GM18909 (cell line): ENCODE measurements around the gene ZNF101.

ENCODE experiments used
- ATAC-seq: cut with Tn5 transposase; IDR thresholded peaks from one replicate; pipeline ENCODE4 v1.9.1; 2021; ENCODE audit warnings: mild to moderate bottlenecking; ENCODE audit not compliant: unreplicated experiment, poor library complexity

Gene ZNF101

DNA sequence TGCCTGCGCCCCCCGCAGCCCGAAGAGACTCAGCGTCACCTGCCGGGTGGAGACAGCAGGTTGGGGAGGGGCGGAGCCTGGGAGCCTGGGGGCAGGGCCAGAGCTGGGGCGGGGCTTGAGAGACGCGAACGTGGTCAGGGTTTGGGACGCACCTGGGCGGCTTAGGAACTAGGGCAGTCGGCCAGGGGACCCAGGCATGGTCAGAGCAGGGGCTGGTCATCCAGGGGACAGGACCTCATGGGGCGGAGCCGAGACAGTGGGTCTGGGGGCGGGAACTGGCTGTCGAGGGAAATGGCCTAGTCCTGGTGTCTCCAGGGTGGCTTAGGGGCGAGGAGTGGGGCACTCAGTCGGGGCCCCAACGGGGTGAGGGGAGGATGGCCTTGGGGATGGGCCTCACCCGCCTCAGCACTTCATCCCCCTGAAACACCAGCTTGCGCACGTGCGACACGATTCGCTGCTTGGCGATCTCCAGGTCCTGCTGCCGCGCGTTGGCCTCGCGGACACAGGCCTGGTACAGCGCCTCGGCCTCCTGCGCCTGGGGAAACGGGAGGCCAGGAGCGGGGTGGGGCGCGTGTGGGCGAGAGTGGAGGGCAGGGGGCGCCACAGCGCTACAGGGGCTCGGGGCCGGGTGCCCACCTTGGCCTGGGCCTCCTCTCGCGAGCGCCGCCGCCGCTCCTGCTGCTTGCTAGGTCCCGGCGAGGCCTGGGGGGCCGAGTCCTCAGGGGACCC is 31.0 kb upstream of the ZNF101 start:
- ATAC-seq: no peak

DNA sequence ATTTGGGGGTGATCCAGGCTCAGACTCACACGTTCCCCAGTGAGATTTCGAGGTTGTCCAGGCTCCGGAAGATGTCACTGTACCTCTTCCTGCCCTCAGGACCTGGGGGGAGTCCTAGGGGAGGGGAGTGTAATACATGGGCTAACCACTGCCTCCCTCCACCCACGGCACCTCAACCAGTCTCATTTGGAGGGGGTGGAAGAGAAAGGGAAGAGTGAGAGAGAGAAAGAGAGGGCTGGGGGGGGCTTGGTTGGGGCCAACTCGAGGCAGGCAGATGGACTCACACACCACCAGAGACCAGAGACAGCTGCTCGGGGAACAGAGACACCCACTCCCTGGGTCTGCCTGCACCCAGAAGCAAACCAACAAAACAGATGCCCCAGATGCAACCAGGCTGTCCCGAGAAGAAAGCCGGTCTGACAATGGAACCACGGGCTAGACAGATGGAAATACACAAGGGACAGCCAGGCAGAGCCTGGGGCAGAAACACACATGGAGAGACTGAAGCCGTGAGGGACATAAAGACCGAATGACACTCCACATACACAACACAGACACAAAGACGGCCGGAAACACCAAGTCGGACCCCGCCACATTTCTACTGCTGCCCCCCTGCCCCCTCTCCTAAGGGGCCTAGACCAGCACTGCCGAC is 26.0 kb upstream of the ZNF101 start:
- ATAC-seq: peak; percentile 14

DNA sequence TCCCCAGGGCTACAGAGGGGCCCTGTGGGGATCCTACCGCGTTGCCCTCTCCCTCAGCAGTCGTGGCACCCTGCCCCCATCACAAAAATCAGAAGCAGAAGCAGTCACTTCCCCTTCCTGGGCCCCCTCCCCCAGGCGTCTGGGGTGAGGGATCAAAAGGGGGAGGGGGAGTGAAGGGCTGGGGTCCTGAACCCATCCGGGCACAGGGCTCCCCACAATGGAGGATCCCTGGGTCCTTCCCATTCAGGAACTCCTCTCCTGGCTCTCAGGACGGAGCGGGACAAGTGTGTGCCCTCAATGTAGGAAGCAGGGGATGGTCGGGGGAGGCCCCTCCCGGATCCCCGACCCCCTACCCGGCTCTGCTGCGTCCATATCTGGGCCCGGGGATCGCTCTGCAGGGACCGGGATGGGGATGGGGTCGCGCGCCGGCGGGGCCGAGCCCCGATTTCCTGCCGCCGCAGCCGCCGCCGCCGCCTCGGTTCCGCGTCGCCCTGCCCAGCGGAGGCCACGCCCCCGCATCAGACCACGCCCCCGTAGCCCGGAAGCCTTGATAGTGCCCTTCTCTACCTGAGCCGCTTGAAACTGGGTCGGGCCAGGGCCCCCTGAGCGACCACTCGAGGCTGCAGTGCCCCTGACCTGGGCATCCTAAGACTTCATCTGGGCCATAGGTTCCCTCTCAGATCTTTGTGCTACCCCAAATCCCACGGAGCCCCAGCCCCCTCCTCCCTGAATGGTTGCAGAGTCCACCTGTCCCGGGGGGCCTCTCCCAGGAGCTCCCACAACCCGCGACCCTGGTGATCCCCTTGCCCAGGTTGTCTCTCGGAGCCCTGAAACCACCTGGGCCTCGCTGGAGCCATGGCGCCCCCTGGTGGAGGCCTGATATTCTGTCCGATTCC is 25.2 kb upstream of the ZNF101 start, which contains the start of gene GMIP:
GMIP (minus strand) TSS at position 500 of the 896 bp plus-strand sequence; CDS start at position 372, 128 bp downstream.
- peak; percentile 74 for ATAC-seq

DNA sequence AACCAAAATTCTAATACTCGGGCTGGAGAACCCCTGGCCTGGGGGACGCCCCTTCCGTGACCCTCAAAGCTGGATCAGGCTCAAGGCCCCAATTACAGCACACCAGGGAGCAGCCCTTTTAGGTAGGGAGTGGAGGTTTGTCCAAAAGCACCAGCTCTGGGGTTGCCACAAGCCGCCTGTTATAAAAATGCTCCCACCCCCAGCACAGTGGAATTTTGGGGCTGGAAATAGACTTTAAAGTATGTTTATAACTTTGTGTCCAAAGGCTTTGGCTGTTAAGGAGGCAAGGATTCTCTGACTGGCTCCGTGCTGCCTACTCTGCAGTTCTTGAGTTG is 24.6 kb upstream of the ZNF101 start:
- no peak for ATAC-seq

DNA sequence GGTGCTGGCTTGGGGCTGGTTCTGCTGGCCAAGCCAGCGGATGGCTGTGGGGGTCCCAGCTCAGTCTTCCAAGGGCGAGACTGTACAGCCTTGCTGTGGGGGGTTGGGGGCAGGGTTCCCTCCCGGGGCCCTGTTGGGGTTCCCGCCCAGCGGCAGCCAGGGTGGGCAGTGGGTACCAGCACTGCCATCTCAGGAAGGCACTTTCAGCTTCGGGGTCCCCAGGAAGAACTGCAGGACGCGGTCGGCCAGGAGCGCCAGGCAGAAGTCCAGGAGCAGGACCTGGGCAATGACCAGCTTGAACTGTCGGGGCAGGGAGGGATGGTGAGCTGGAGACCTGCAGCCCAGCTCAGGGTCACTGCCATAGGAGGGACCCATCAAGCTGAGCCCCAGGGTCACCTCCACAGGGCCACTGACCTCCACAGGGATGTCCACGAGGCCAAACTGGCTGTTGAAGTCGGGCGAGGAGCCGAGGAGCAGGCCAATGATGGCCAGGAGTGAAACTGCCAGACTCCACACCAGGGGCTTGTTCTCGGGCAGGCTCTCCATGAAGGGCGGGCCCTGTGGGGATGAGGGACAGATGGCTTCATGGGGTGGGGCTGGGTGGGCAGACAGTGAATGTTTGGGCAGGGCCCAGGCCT is 23.3 kb upstream of the ZNF101 start:
- no peak for ATAC-seq

DNA sequence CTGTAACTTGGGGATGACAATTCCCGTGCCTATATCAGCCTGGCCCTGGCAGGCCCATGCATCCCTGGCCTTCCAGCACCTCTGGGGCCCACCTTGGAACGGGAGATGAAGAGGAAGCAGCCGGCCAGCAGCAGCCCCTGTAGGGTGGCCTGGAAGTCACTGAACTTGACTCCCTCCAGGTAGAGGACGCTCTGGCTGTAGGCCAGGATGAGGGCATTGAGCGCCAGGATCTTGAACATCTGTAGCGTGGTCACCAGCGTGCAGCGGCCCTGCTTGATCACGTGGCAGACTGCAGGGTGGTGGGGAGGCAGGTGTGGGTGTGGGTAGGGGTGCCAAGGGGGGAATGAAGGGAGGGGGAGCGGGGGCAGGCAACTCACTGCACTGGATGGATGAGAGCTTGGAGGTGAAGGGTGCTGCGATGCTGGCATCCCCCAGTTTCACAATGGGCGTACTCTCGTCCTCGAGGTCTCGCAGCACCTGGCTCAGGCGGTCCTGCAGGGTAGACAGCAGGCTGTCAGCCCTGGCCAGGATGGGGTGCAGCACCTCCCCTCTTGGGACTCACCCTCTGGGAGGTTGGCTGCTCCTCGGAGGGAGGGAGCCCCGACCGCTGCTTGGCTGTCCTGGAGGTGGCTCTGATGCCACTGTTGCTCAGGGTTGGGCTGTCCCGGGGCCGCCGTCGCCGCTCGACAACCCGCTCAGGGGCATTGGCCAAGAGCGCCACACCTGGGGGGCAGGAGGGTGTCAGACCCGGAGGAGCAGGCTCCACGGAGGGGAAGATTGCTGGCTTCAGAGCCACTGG is 21.4 kb upstream of the ZNF101 start:
- ATAC-seq: no peak

DNA sequence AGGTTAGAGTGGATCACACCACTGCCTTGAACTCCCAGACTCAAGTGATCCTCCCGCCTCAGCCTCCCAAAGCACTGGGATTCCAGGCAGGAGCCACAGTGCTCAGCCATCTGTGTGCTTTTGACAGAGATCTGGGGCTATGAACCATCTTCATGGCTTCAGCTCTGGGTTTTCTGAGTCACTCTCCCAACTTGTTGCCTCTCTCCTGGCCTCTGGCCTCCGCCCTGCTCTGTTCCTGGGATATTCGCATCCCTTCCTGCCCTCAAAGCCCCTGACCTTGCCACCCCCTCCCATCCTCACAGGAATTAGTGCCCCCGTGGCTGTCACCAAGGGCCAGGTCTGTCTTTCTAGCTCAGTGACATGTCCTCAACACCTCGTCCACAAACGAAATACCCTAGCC is 19.5 kb upstream of the ZNF101 start:
- no peak for ATAC-seq

DNA sequence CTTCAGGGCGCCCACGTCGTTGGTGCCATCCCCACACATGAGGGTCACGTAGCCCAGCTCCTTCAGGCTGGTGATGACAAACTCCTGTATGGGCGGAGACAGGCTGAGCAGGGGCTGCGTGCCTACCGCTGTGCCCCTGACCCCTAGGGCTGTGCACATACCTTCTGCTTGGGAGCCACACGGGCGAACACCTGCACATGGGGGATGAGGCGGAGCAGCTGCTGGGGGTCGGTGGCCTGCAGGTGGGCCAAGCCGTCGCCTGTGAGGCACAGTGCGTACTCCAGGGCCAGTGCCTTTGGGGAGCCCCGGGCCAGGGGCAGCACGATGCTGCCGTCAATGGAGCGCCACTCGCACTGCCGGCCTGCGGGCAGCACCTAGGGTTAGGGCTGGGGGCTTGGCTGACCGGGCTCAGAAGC is 19.1 kb upstream of the ZNF101 start:
- no peak for ATAC-seq

DNA sequence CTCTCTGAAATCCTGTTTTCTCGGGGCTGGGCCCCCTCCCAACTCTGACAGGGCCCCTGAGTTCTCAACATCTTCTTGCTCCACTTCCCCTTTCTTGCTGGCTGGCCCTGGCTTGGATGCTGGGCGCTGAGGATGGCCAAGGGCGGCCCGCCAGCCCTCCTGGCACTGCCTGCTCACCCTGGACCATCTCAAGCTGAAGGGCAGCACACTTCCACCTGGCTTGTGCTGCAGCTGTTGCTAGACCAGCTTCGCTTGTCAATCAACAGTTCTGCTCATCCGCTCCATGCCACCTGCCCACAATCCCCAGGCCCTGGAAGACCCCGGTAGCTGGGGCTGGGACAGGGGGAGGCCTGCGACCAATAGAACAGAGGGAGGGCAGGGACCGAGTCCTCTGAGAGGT is 18.3 kb upstream of the ZNF101 start:
- no peak for ATAC-seq

DNA sequence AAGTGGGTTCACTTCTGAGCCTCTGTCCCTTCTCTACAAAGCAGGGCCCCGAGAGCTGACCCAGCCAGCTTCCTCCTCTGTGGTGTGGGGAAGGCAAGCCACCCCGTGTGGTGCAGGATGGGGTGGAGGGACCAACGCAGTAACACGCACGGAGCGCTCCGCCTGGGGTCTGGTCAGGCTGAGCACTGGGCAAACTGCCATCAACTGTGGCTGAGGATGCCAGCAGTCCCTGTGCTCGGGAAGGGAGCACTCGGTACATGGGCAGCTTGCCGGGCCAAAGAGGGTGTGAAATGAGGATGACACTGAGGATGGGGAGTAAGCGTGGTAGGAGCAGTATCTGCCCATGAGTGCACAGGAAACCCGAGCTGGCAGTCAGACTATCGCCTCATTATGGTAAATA is 17.6 kb upstream of the ZNF101 start:
- no peak for ATAC-seq

DNA sequence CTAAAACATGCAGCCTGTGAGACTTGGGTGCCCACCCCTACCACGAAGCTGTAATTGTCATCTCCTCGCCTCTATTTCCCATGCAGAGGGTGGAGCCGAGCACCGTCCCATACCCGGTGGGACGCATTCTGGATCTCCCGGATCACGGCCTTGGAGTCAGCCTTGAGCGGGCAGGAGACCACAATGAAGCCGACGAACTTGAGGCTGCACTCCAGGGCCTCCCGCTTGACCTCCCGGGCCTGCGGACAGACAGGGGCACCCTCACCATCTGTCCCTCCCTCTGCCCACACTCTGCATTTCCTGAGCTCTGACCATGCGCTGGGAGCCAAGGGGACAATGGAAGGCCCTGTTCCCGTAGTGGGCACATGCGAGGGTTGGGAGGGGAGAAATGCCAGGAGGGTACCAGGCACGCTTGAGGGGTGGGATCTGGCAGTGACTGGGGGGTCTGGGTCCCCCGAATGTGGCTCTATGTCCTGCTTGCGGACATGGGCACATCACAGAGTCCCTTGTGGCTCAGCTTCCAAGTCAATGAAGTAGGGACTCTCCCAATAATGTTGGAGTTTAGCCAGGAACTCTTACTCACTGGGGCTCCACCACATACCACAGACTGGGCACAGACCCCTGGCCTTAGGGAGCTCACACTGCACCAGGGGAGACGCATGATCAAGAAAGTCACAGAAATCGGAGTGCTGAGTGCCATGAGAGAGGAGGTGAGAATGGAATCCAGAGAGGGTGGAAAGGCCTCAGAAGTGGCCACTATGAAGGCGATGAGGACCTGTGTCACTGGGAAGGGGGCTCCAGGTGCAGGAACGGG is 15.9 kb upstream of the ZNF101 start:
- no peak for ATAC-seq

DNA sequence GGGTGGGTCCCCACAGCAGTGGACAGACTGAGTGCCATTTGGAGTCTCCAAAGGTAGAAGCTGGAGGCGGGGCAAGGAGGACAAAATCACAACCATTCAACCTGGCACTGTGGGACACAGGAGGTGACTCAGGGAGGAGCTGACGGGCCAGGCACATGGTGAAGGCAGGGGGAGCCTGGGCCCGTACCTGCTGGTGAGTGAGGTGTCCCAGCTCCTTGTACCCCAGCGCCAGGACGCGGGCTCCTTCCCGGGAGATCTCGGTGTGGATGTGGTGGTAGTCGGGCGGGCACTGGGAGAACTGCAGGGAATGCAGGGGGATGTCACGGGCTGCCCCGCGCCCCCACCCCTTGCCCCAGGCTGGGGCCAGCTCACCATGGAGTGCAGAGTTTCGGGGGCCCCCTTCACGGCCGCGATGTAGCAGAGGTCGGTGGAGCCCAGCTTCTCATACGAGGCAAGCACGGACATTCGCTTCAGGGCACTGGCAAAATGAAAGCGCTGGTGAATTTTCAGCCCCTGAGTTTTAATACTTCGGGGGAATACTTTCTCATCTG is 15.0 kb upstream of the ZNF101 start:
- no peak for ATAC-seq

DNA sequence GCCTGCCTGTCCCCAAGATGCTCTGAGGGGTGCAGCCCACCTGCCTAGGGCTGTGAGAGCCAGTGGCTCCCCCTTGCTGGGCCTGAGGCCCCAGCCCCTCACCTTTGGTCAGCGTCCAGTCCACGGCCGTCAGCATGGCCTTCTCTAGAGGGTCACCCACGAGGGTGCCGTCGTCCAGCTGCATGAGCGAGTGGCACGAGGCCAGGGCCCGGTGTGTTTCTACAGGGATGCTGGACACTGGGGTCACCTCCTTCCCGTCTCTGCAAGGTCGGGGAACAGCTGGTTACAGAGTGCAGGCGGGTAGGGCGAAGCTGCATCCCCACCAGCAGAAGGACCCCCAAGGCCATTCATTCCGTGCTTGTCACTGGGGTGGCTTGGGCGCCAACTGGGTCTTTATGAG is 14.2 kb upstream of the ZNF101 start:
- no peak for ATAC-seq

DNA sequence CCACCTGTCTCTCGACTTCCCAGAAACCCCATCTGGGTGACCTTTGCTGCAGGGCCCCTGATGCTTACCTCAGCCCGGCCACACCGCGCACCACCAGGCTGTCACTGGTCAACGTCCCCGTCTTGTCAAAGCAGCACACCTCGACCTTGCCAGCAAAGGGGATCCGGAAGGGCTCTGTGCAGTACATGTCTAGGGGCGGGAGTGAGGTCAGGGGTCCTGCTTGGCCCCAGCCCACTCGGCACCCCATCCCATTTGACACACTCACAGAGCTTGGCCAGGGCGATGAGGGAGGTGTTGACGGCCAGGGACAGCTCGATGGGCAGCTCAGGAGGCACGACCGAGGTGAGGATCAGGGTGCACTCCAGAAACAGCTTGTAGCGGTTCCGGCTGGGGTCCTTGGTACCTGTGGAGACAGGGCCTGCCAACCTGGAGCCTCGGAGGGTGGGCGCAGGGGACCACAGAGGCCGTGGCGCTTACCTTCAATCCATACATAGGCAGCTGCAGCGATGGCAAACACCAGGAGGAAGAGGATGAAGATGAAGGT is 13.5 kb upstream of the ZNF101 start:
- no peak for ATAC-seq

DNA sequence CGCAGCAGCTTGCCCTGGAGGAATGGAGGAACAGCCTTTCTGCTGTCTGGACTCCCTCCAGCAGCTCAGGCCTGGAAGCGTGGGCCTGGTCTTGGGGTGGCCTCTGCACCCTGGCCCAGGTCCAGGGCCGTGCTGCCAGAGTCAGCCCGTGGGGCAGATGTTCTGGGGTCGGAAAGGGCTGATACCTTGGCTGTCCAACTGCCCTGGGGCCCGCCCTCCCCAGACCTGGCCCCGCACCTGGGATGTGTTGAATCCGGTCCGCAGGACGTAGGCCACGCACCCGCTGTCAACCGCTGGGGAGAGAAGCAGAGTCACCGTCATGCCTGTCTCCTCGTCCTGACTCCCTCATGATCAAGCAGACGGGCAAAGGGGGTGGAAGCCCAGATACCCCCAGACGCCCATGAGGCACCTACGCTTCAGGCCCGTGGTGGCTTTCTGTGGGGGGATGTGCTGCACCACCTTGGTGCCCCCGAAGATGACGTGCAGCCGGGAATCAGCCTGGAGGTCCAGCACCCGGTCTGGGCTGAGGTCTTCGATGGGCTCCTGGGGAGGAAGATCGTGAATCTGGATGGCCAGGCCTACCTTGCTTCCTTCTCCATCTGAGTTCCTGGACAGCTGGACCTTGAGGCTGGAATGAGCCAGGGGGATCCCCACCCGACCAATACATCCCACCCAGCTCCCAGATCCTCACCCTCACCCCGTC is 12.8 kb upstream of the ZNF101 start:
- ATAC-seq: no peak

DNA sequence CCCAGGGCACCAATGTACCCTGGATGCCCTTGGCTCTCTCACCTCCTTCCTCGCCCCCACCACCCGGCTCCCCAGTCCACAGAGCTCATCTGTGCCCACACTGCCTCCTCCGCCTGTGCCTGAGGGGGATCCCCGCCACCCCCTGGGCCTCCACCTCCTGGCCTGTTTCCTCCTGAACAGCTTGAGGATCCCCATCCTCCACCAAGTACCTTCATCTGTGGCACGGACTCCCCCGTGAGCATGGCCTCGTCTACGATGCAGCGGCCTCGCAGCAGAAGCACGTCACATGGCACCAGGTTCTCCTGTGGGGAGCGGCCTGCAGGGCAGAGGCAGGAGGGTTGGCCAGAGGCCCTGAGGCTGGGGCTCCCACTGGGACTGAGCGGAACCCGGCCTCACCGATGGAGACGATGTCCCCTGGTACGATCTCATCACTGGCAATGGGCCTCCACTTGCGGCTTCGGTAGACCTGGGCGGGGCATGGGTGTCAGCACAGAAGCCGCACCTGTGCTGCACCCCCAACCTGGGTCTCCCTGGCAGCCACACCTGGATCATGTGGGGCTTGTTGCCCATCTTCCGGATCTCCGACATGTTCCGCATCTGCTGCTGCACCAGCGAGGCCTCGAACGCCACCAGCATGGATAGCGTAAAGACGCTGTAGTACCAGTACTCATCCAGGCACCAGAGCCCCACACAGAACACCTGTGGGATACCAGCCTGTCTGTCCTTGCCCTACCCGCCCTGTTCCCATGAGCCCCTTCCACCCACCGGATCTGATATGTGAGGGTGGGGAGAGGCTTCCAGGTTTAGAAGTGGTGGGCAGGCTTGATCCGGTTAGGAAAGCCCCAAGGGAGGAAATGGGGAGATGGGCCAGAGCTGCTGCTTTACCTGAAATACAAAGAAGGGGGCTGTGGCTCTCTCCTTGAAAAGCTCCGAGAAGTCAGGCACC is 11.9 kb upstream of the ZNF101 start:
- ATAC-seq: no peak

DNA sequence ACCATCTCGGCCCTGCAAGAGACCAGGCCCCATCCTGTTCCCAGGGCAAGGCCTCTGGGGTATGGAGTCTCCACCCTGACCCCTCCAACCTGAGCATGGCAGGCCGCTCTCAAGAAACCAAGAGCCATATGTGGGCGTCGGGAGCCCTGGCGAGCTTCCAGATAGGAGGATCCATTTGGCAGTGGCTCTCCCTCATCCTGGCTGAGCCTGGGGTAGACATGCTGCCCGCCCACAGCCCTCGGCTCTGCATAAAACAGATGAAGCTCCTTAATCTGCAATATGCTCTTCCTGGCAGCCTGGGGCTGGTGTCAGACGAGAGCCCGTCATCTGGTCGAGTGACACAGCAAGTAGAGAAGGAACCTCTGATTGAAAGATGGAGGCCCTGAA is 11.2 kb upstream of the ZNF101 start:
- ATAC-seq: no peak
